ENCODE results near the gene ACO1. TPM values are rescaled to one million over a fixed set of nuclear protein-coding genes. Genes with fewer than 3 reads are reported as not detected.

Gene ACO1
- total and polyA plus RNA-seq, 7 donors = 15.6 to 39.4 (median 27.2) TPM

DNA sequence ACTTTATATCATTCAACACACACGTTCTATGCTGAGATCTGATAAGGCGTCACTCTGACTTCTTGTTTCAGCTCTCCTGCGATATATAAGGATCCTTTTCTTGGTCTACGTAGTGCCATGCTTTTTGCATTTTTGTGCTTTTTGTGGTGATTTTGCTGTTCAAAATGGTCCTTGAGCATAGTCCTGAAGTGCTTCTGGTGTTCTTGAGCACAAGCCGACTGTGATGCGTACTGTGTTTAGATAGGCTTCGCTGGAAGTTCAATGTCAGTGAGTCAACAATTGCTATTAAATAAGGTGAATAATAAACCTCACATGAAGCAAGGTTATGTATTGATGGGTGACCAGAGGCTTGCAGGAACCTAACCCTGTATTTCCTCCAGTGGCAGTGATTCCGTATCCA, 46.8 kb downstream of the ACO1 start:
- Histone ChIP-seq H3K4me3 (no peak overlapping the region), H3K27me3 (ENCODE audit: insufficient read depth in 3 of 3, low read length in 2 of 3) (no peaks in the 10 kb centered on the region), H3K27ac (no peak overlapping the region), H3K36me3 (ENCODE audit: insufficient read depth in 1 of 2, low read depth in 1 of 2) (peaks cover 17 to 99% of the 10 kb centered on the region in 2 donors), H3K4me1 (no peaks in the 10 kb centered on the region), H3K9me3 (no peaks in the 10 kb centered on the region)
- TF ChIP-seq, protein P1, sequence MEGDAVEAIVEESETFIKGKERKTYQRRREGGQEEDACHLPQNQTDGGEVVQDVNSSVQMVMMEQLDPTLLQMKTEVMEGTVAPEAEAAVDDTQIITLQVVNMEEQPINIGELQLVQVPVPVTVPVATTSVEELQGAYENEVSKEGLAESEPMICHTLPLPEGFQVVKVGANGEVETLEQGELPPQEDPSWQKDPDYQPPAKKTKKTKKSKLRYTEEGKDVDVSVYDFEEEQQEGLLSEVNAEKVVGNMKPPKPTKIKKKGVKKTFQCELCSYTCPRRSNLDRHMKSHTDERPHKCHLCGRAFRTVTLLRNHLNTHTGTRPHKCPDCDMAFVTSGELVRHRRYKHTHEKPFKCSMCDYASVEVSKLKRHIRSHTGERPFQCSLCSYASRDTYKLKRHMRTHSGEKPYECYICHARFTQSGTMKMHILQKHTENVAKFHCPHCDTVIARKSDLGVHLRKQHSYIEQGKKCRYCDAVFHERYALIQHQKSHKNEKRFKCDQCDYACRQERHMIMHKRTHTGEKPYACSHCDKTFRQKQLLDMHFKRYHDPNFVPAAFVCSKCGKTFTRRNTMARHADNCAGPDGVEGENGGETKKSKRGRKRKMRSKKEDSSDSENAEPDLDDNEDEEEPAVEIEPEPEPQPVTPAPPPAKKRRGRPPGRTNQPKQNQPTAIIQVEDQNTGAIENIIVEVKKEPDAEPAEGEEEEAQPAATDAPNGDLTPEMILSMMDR (IDR thresholded peaks at IDR 0.05) = no peak
- intact Hi-C loops (cut with DNase I) = loop anchor here (5.0 kb wide), 2 partner anchors 54 to 146 kb away; no protein-coding TSS in a partner anchor
- ATAC-seq (no peak), DNase-seq (no peak)
- WGBS, 3 donors = 94 to 97% (median 96%) methylated on average over 8 of the region's 8 CpGs

DNA sequence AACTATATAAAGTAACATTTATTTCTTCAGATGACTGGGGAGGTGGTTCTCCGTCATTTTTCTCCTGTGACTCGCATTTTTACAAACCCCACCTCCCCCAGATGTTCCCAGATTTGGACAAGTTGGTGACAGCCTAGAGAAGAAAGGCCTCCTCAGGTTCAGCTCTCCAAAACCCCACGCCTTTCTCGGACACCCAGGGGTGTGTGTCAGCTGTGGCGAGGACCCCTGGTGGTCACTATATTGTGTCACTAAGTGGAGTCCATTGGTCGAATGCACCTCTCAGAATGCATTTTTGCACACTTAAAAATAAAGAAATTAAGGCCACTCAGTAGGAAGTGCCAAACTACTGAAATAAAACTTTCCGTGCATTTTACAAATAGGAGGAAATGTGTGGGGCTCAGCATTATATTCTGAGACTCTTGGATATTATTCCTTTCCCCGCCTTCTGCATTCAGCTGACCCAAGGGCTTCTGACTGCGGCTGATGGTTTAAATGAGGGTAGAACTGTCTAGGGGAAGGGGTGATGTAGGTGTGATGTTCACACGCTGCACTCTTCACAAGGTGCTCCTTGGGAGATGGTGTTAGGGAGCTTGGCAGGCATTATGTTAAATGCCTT, 47.6 kb downstream of the ACO1 start:
- intact Hi-C loops (cut with DNase I) = loop anchor here (1.0 to 5.0 kb wide), 3 partner anchors 52 to 145 kb away; no protein-coding TSS in a partner anchor
- Histone ChIP-seq H3K36me3 (ENCODE audit: insufficient read depth in 1 of 2, low read depth in 1 of 2) (peaks cover 23 to 99% of the 10 kb centered on the region in 2 donors), H3K4me3 (no peak overlapping the region), H3K9me3 (no peaks in the 10 kb centered on the region), H3K27me3 (ENCODE audit: insufficient read depth in 3 of 3, low read length in 2 of 3) (no peaks in the 10 kb centered on the region), H3K4me1 (no peaks in the 10 kb centered on the region), H3K27ac (no peak overlapping the region)
- ATAC-seq (peak; percentile 58 to 84 (median 66)), DNase-seq (peak; percentile 23 to 61)
- TF ChIP-seq, protein P1 (IDR thresholded peaks at IDR 0.05) = peak; percentile 52
- 62 to 67% (median 66%) methylated on average over 10 of the region's 10 CpGs for WGBS, 3 donors

DNA sequence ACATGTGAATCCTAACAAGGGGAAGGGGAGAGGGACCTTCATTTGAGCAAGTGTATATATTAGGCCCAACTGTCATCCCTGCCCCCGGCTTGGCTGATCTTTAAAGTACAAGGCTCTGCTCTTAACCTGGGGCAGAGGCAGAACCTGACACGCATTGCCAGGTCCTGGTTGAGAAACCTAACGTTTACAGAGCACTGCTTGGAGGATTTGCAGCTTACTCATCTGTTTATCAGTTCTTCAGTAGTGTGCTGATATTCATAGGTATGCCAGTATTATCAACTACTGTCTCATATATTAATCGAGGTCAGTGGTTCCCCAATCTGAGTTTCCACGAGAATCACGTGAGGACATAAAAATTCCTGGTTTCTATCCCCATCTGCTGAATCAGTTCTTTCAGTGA, 50.4 kb downstream of the ACO1 start:
- Histone ChIP-seq H3K27ac (no peak overlapping the region), H3K27me3 (ENCODE audit: insufficient read depth in 3 of 3, low read length in 2 of 3) (no peaks in the 10 kb centered on the region), H3K4me1 (no peaks in the 10 kb centered on the region), H3K9me3 (no peaks in the 10 kb centered on the region), H3K4me3 (no peak overlapping the region), H3K36me3 (ENCODE audit: insufficient read depth in 1 of 2, low read depth in 1 of 2) (peaks cover 19 to 100% of the 10 kb centered on the region in 2 donors)
- ATAC-seq (no peak), DNase-seq (no peak)
- TF ChIP-seq, protein P1 (IDR thresholded peaks at IDR 0.05) = no peak
- intact Hi-C loops (cut with DNase I) = loop anchor here (5.0 kb wide), 2 partner anchors 58 to 142 kb away; no protein-coding TSS in a partner anchor
- 80 to 84% (median 81%) methylated on average over 6 of the region's 6 CpGs for WGBS, 3 donors

DNA sequence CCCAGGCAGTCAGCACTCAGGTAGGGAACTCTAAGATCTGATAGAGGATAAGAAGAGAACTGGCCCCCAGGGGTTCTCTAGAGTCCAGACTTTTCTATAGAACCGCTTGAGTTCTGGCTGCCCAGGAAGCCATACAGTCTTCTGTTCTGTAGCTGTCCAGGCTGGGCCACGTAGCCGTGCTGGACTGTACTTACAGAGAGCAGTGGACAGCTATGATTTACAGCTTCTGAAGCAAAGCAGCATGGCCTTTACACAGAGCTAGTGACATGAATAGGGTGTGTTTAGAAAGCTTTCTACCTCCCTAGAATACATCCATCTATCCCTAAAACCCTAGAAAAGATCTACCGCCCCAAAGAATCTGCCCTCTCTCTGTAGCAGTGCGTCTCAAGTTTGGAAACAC, 57.2 kb downstream of the ACO1 start:
- H3K27me3 ChIP-seq (ENCODE audit: insufficient read depth in 3 of 3, low read length in 2 of 3) = no peaks in the 10 kb centered on the region
- intact Hi-C loops (cut with DNase I) = no loop called here
- H3K4me1 ChIP-seq = no peaks in the 10 kb centered on the region
- no peak for ATAC-seq
- no peak for DNase-seq
- H3K36me3 ChIP-seq (ENCODE audit: insufficient read depth in 1 of 2, low read depth in 1 of 2) = peaks cover 4 to 88% of the 10 kb centered on the region in 2 donors
- TF ChIP-seq, protein P1 (IDR thresholded peaks at IDR 0.05) = no peak
- H3K27ac ChIP-seq = no peak overlapping the region
- WGBS, 3 donors = 56 to 71% (median 66%) methylated on average over 5 of the region's 5 CpGs
- H3K9me3 ChIP-seq = peaks cover 4% of the 10 kb centered on the region
- no peak overlapping the region for H3K4me3 ChIP-seq

DNA sequence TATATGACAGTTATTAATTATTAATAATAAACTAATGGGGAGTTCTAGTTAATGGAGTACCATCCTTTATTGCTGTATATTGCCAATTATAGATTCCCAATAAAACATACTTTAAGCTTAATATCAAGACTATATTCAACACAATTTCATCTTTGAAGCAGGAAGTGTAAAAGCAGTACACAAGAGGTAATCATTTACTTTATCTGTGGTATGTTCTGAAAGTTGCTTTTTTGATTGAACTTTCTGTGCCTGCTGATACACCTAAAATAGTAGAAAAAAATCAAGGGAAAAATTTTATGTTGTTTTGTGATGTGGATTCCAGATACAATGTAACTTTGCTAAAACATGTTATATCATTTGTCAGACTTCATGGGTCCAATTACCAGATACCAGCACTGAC, 58.0 kb downstream of the ACO1 start:
- intact Hi-C loops (cut with DNase I) = no loop called here
- Histone ChIP-seq H3K4me1 (no peaks in the 10 kb centered on the region), H3K9me3 (peaks cover 4% of the 10 kb centered on the region), H3K4me3 (no peak overlapping the region), H3K36me3 (ENCODE audit: insufficient read depth in 1 of 2, low read depth in 1 of 2) (peaks cover 2 to 88% of the 10 kb centered on the region in 2 donors), H3K27me3 (ENCODE audit: insufficient read depth in 3 of 3, low read length in 2 of 3) (no peaks in the 10 kb centered on the region), H3K27ac (no peak overlapping the region)
- ATAC-seq = no peak
- TF ChIP-seq, protein P1 (IDR thresholded peaks at IDR 0.05) = no peak
- no peak for DNase-seq

Measured in psoas muscle (tissue), 8 donors.